HCT116 (cell line): ENCODE measurements around the gene ATP8B4. TPM values are rescaled to one million over a fixed set of nuclear protein-coding genes. Genes with fewer than 3 reads are reported as not detected.

Experiments
- ATAC-seq: fragments of 200-7000 bp; cut with Tn5 transposase; 2 replicates; pipeline ENCODE4 v1.9.1; 2020; ENCODE audit warnings: mild to moderate bottlenecking, moderate library complexity
- BruUV-seq: library from RNA; stranded (reverse); fragments of 400-500 nt; replicated peaks from 2 replicates; lab custom pipeline; 2021; lab: Mats Ljungman, UMichigan
- CTCF ChIA-PET: fragments of 300-600 bp; sonication (Branson Sonifier 250); formaldehyde crosslinking; loops from one replicate; lab custom pipeline; 2021; ENCODE audit warnings: antibody characterized with exemption; lab: Charles Lee
- POLR2A ChIA-PET: fragments of 300-600, 350-600 bp; sonication (Branson Sonifier 250); formaldehyde crosslinking; loops from one replicate; lab custom pipeline; 2021; ENCODE audit warnings: antibody characterized with exemption; lab: Charles Lee
- RAD21 ChIA-PET, 2 experiments: fragments of 300-600 bp; sonication (Branson Sonifier 250); formaldehyde crosslinking; loops; one replicate each; lab custom pipeline; 2023; ENCODE audit warnings: low total read pairs in 2 of 2; ENCODE audit not compliant: uncharacterized antibody in 2 of 2, unreplicated experiment in 2 of 2, low non-redundant PET in 1 of 2; lab: Charles Lee
- DNase-seq: peaks from one replicate; pipeline ENCODE4 v3.0.0-alpha.2; 2010; ENCODE audit warnings: low read depth, low spot score
- H2AFZ ChIP-seq: fragments of 200-600 bp; shearing (Covaris generic), sonication (generic); 2 replicates; pipeline ENCODE4 v1.6.1; 2017; ENCODE audit warnings: low read depth, mixed run types, mixed read lengths, antibody characterized with exemption, low read length; ENCODE audit not compliant: poor library complexity, severe bottlenecking
- H3K27ac ChIP-seq: 2 replicates; pipeline ENCODE4 v1.5.1; 2012; ENCODE audit warnings: low read depth, low read length
- H3K27me3 ChIP-seq: fragments of 200-600 bp; sonication (generic); 2 replicates; pipeline ENCODE4 v1.6.1; 2016; ENCODE audit warnings: mixed run types, low read length, mixed read lengths; ENCODE audit not compliant: insufficient read depth
- H3K36me3 ChIP-seq, 2 experiments: fragments of 200-500 bp in 1 of 2; fragments of 200-600 bp in 1 of 2; sonication (Bioruptor generic) in 1 of 2; sonication (generic) in 1 of 2; 2 replicates each; pipeline versions ENCODE4 v1.5.1 to v1.6.1; 2014 to 2016; ENCODE audit warnings: low read length in 2 of 2, inconsistent platforms in 1 of 2, mixed read lengths in 1 of 2, mixed run types in 1 of 2; ENCODE audit not compliant: insufficient read depth in 2 of 2, control insufficient read depth in 1 of 2
- H3K4me1 ChIP-seq, 2 experiments: fragments of 200-600 bp in 1 of 2; sonication (generic) in 1 of 2; 2 replicates each; pipeline versions ENCODE4 v1.5.1 to v1.6.1; 2012 to 2017; ENCODE audit warnings: low read length in 2 of 2, inconsistent platforms in 1 of 2, mild to moderate bottlenecking in 1 of 2, mixed read lengths in 1 of 2, mixed run types in 1 of 2, moderate library complexity in 1 of 2; ENCODE audit not compliant: insufficient read depth in 2 of 2, control insufficient read depth in 1 of 2
- H3K4me2 ChIP-seq: fragments of 200-600 bp; sonication (generic); 2 replicates; pipeline ENCODE4 v1.6.1; 2017; ENCODE audit warnings: mixed run types, low read length, mixed read lengths
- H3K4me3 ChIP-seq, 2 experiments: fragments of 200-600 bp in 1 of 2; sonication (generic) in 1 of 2; replicated peaks in 1 of 2; 2 replicates each; pipeline ENCODE4 v1.5.1; 2011 to 2016; ENCODE audit warnings: low read length in 2 of 2, control low read depth in 1 of 2, low read depth in 1 of 2, mild to moderate bottlenecking in 1 of 2, mixed read lengths in 1 of 2, mixed run types in 1 of 2
- H3K79me2 ChIP-seq: fragments of 200-600 bp; sonication (generic); 2 replicates; pipeline ENCODE4 v1.6.1; 2017; ENCODE audit warnings: mild to moderate bottlenecking, mixed run types, low read length, moderate library complexity, mixed read lengths; ENCODE audit not compliant: insufficient read depth
- H3K9ac ChIP-seq: fragments of 200-600 bp; sonication (generic); 2 replicates; pipeline ENCODE4 v1.6.1; 2016; ENCODE audit warnings: low read length, mixed read lengths
- H3K9me2 ChIP-seq: fragments of 200-600 bp; sonication (generic), shearing (Covaris generic); 2 replicates; pipeline ENCODE4 v1.6.1; 2017; ENCODE audit warnings: mixed run types, mild to moderate bottlenecking, moderate library complexity; ENCODE audit not compliant: insufficient read depth
- H3K9me3 ChIP-seq, 2 experiments: fragments of 200-500 bp in 1 of 2; fragments of 200-600 bp in 1 of 2; sonication (Bioruptor generic) in 1 of 2; sonication (generic) in 1 of 2; 2 replicates each; pipeline ENCODE4 v1.6.1; 2014 to 2017; ENCODE audit warnings: low read length in 2 of 2, mixed read lengths in 2 of 2, inconsistent platforms in 1 of 2, low read depth in 1 of 2, mild to moderate bottlenecking in 1 of 2, mixed run types in 1 of 2, moderate library complexity in 1 of 2; ENCODE audit not compliant: control insufficient read depth in 1 of 2, insufficient read depth in 1 of 2
- H4K20me1 ChIP-seq: fragments of 200-600 bp; sonication (generic), shearing (Covaris generic); 2 replicates; pipeline ENCODE4 v1.6.1; 2017; ENCODE audit warnings: mixed run types, mild to moderate bottlenecking, moderate library complexity; ENCODE audit not compliant: insufficient read depth
- ATF3 ChIP-seq: IDR thresholded peaks from 2 replicates; pipeline ENCODE4 v1.6.1; 2012
- CTCF ChIP-seq, 3 experiments: fragments of 200-600 bp in 1 of 3; sonication (generic) in 1 of 3; IDR thresholded peaks in 2 of 3; conservative IDR thresholded peaks in 1 of 3; 2 replicates each; pipeline ENCODE4 v1.5.1; 2012 to 2017; ENCODE audit warnings: low read depth in 2 of 3, low read length in 2 of 3, antibody characterized with exemption in 1 of 3, borderline replicate concordance in 1 of 3, control low read depth in 1 of 3, mild to moderate bottlenecking in 1 of 3, mixed read lengths in 1 of 3, mixed run types in 1 of 3, moderate library complexity in 1 of 3; ENCODE audit not compliant: insufficient read depth in 1 of 3
- EGR1 ChIP-seq: IDR thresholded peaks from 2 replicates; pipeline ENCODE4 v1.6.1; 2012; ENCODE audit warnings: low read depth
- EZH2 ChIP-seq: fragments of 200-600 bp; sonication (generic); IDR thresholded peaks from 2 replicates; pipeline ENCODE4 v1.6.1; 2017; ENCODE audit warnings: antibody characterized with exemption, mixed run types
- MAX ChIP-seq: IDR thresholded peaks from 2 replicates; pipeline ENCODE4 v1.6.1; 2012
- REST ChIP-seq: IDR thresholded peaks from 2 replicates; pipeline ENCODE4 v1.6.1; 2012; ENCODE audit warnings: low read depth
- SIN3A ChIP-seq: IDR thresholded peaks from 2 replicates; pipeline ENCODE4 v1.6.1; 2012; ENCODE audit warnings: low read depth
- SP1 ChIP-seq: IDR thresholded peaks from 2 replicates; pipeline ENCODE4 v1.6.1; 2012; ENCODE audit warnings: low read depth
- TCF7L2 ChIP-seq: IDR thresholded peaks from 2 replicates; pipeline ENCODE4 v1.7.0; 2011; ENCODE audit warnings: borderline replicate concordance, inconsistent platforms; ENCODE audit not compliant: insufficient read depth, insufficient read length; ENCODE audit errors: extremely low read depth
- ZFX ChIP-seq: fragments of 450-650 bp; IDR thresholded peaks from 2 replicates; pipeline ENCODE4 v1.6.1; 2017
- intact Hi-C: fragments of 100-400 bp; cut with micrococcal nuclease; formaldehyde crosslinking; loops from 2 replicates; pipeline ENCODE4 v1.10.0; 2022
- total RNA-seq: library from RNA; stranded (reverse); gene quantifications from one replicate; pipeline ENCODE4 v1.2.1, GENCODE V29; 2021; ENCODE audit not compliant: unreplicated experiment

Gene ATP8B4
- total RNA-seq, 1 experiment from 2014 or later = 0.25 TPM

- Histone ChIP-seq H3K27ac (no peak overlapping the region), H3K36me3 (no peaks in the 10 kb centered on the region), H3K27me3 (no peaks in the 10 kb centered on the region), H4K20me1 (no peaks in the 10 kb centered on the region), H2AFZ (no peak overlapping the region), H3K4me2 (no peak overlapping the region), H3K4me3 (no peak overlapping the region), H3K9me3 (no peaks in the 10 kb centered on the region), H3K4me1 (peaks cover 2 to 11% of the 10 kb centered on the region in 2 experiments; a peak in 3 of 4 replicates), H3K9ac (no peak overlapping the region), H3K79me2 (no peaks in the 10 kb centered on the region), H3K9me2 (no peaks in the 10 kb centered on the region)
- DNase-seq = no peak
- CTCF ChIA-PET = interaction anchor here (0.9 to 1.0 kb wide), 2 partner anchors 173 to 1282 kb away, joined by 3 read pairs; no protein-coding TSS in a partner anchor
- no TSS peak for BruUV-seq
- POLR2A ChIA-PET = no interaction called here
- RAD21 ChIA-PET = no interaction called here
- TF ChIP-seq MAX (no peak), REST (no peak)
- ATAC-seq = no peak
- intact Hi-C loops = loop anchor here (10.0 kb wide), 1 partner anchor 139 kb away; no protein-coding TSS in a partner anchor
Observed at GRCh38 chr15:50143255-50143860, 24.3 kb upstream of the ATP8B4 start.

GRCh38 chr15:50141856-50142255 is 22.8 kb upstream of the ATP8B4 start:
- POLR2A ChIA-PET = no interaction called here
- H3K27ac ChIP-seq = no peak overlapping the region
- intact Hi-C loops = loop anchor here (10.0 kb wide), 1 partner anchor 137 kb away; no protein-coding TSS in a partner anchor
- DNase-seq (no peak), ATAC-seq (no peak)
- no peak overlapping the region for H3K9ac ChIP-seq
- BruUV-seq = no TSS peak
- no peak overlapping the region for H3K4me2 ChIP-seq
- peaks cover 7 to 22% of the 10 kb centered on the region in 2 experiments for H3K4me1 ChIP-seq
- no peak overlapping the region for H3K4me3 ChIP-seq
- CTCF ChIA-PET = no interaction called here
- H3K9me2 ChIP-seq = no peaks in the 10 kb centered on the region
- no peaks in the 10 kb centered on the region for H3K9me3 ChIP-seq
- H3K27me3 ChIP-seq = no peaks in the 10 kb centered on the region
- no peaks in the 10 kb centered on the region for H4K20me1 ChIP-seq
- RAD21 ChIA-PET = no interaction called here
- no peak overlapping the region for H2AFZ ChIP-seq
- H3K79me2 ChIP-seq = no peaks in the 10 kb centered on the region
- no peaks in the 10 kb centered on the region for H3K36me3 ChIP-seq
- TF ChIP-seq SIN3A = no peak
- TF ChIP-seq ZFX = no peak
- TF ChIP-seq TCF7L2 = no peak
- no peak for TF ChIP-seq EZH2
- no peak for TF ChIP-seq ATF3
- TF ChIP-seq SP1 = no peak
- no peak for TF ChIP-seq CTCF (IDR thresholded peaks at IDR 0.05 in 2 of 3, conservative IDR thresholded peaks at IDR 0.05 in 1 of 3; ENCODE audit: borderline replicate concordance in 1 of 3, insufficient read depth in 1 of 3, low read depth in 2 of 3, low read length in 2 of 3)
- no peak for TF ChIP-seq EGR1
